ENCODE results near the gene VMO1.

The VMO1 gene

GRCh38 chr17:4800462-4801196 lies 14.5 kb upstream of the VMO1 start:
- Histone ChIP-seq H3K4ac (ENCODE audit: low read depth in 1 of 2, low read length in 2 of 2) (no peak overlapping the region), H3K27me3 (ENCODE audit: control insufficient read depth in 1 of 2, insufficient read depth in 1 of 2, low read length in 2 of 2) (no peaks in the 10 kb centered on the region), H3K4me3 (ENCODE audit: insufficient read depth in 1 of 2, low read depth in 1 of 2, low read length in 2 of 2) (no peak overlapping the region), H3K14ac (ENCODE audit: low read length in 2 of 2) (no peak overlapping the region), H3K4me1 (ENCODE audit: control insufficient read depth, insufficient read depth, low read depth, low read length) (peaks cover 8% of the 10 kb centered on the region), H4K8ac (ENCODE audit: low read length) (no peak overlapping the region), H2AFZ (ENCODE audit: low read depth, low read length) (no peak overlapping the region), H3K27ac (ENCODE audit: low read length, poor library complexity, severe bottlenecking) (no peak overlapping the region), H2BK120ac (ENCODE audit: low read depth, low read length) (no peak overlapping the region), H4K91ac (ENCODE audit: low read length) (no peak overlapping the region), H2BK12ac (ENCODE audit: low read length in 2 of 2) (no peak overlapping the region), H3K9me3 (ENCODE audit: control insufficient read depth, low read length) (no peaks in the 10 kb centered on the region), H3K23ac (ENCODE audit: low read length in 2 of 2) (no peak overlapping the region), H3K36me3 (ENCODE audit: control insufficient read depth in 1 of 2, insufficient read depth in 2 of 2, low read depth in 1 of 2, low read length in 2 of 2) (peaks cover 26 to 31% of the 10 kb centered on the region in 2 experiments), H3K18ac (ENCODE audit: low read depth in 1 of 2, low read length in 2 of 2) (no peak overlapping the region), H3K4me2 (ENCODE audit: low read length, poor library complexity, severe bottlenecking) (no peak overlapping the region), H3K79me1 (replicated peaks; ENCODE audit: low read length, poor library complexity, severe bottlenecking) (peaks cover 19% of the 10 kb centered on the region), H2AK5ac (ENCODE audit: low read length, severe bottlenecking) (no peak overlapping the region), H2BK15ac (ENCODE audit: low read depth, poor library complexity, severe bottlenecking) (no peak overlapping the region), H3K9ac (ENCODE audit: low read length) (no peak overlapping the region), H2BK5ac (ENCODE audit: low read depth, low read length, poor library complexity, severe bottlenecking) (no peak overlapping the region)
- no peak for DNase-seq
- WGBS = 68% methylated on average over 10 of the region's 10 CpGs

GRCh38 chr17:4796552-4796920 lies 10.4 kb upstream of the VMO1 start:
- Histone ChIP-seq H2BK12ac (ENCODE audit: low read length in 2 of 2) (peak overlapping the region in 1 of 2 experiments; percentile 85), H4K91ac (ENCODE audit: low read length) (peak overlapping the region; percentile 30), H3K27ac (ENCODE audit: low read length, poor library complexity, severe bottlenecking) (peak overlapping the region; percentile 59), H3K4me1 (ENCODE audit: control insufficient read depth, insufficient read depth, low read depth, low read length) (peaks cover 8% of the 10 kb centered on the region), H3K27me3 (ENCODE audit: control insufficient read depth in 1 of 2, insufficient read depth in 1 of 2, low read length in 2 of 2) (no peaks in the 10 kb centered on the region), H2BK120ac (ENCODE audit: low read depth, low read length) (no peak overlapping the region), H3K14ac (ENCODE audit: low read length in 2 of 2) (no peak overlapping the region), H3K23ac (ENCODE audit: low read length in 2 of 2) (no peak overlapping the region), H3K4me2 (ENCODE audit: low read length, poor library complexity, severe bottlenecking) (peak overlapping the region; percentile 56), H3K4me3 (ENCODE audit: insufficient read depth in 1 of 2, low read depth in 1 of 2, low read length in 2 of 2) (peak overlapping the region; percentile 92 to 98), H3K9ac (ENCODE audit: low read length) (peak overlapping the region; percentile 97), H3K79me1 (replicated peaks; ENCODE audit: low read length, poor library complexity, severe bottlenecking) (peaks cover 14% of the 10 kb centered on the region), H2BK15ac (ENCODE audit: low read depth, poor library complexity, severe bottlenecking) (no peak overlapping the region), H3K18ac (ENCODE audit: low read depth in 1 of 2, low read length in 2 of 2) (peak overlapping the region; percentile 60 to 86), H3K9me3 (ENCODE audit: control insufficient read depth, low read length) (no peaks in the 10 kb centered on the region), H2AK5ac (ENCODE audit: low read length, severe bottlenecking) (peak overlapping the region; percentile 27), H3K4ac (ENCODE audit: low read depth in 1 of 2, low read length in 2 of 2) (peak overlapping the region in 1 of 2 experiments; percentile 77), H4K8ac (ENCODE audit: low read length) (peak overlapping the region; percentile 87), H2AFZ (ENCODE audit: low read depth, low read length) (peak overlapping the region; percentile 46), H2BK5ac (ENCODE audit: low read depth, low read length, poor library complexity, severe bottlenecking) (no peak overlapping the region), H3K36me3 (ENCODE audit: control insufficient read depth in 1 of 2, insufficient read depth in 2 of 2, low read depth in 1 of 2, low read length in 2 of 2) (peaks cover 26 to 28% of the 10 kb centered on the region in 2 experiments)
- DNase-seq = peak; percentile 61
- 0% methylated on average over 5 of the region's 7 CpGs for WGBS

DNA sequence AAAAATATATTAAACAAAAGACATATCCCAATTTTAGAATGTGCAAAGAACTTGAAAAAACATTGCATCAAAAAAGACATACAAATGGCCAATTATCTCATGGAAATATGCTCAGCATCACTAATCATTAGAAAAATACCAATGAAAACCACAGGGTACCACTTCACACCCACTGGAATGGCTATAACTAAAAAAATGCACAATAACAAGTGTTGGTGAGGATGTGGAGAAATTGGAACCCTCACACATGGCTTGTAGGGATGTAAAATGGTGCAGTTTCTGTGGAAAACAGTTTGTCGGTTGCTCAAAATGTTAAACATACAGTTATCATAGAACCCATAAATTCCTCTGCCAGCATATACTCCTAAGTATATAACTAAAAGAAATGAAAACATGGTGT lies 9.0 kb upstream of the VMO1 start:
- H3K18ac ChIP-seq (ENCODE audit: low read depth in 1 of 2, low read length in 2 of 2) = no peak overlapping the region
- peaks cover 22 to 25% of the 10 kb centered on the region in 2 experiments for H3K36me3 ChIP-seq (ENCODE audit: control insufficient read depth in 1 of 2, insufficient read depth in 2 of 2, low read depth in 1 of 2, low read length in 2 of 2)
- H3K4ac ChIP-seq (ENCODE audit: low read depth in 1 of 2, low read length in 2 of 2) = peak overlapping the region in 1 of 2 experiments; percentile 44
- no CpG with 5 or more reads among the region's 1 CpG for WGBS
- no peak overlapping the region for H3K27ac ChIP-seq (ENCODE audit: low read length, poor library complexity, severe bottlenecking)
- no peak overlapping the region for H2BK15ac ChIP-seq (ENCODE audit: low read depth, poor library complexity, severe bottlenecking)
- no peak overlapping the region for H2AK5ac ChIP-seq (ENCODE audit: low read length, severe bottlenecking)
- no peak overlapping the region for H3K14ac ChIP-seq (ENCODE audit: low read length in 2 of 2)
- H3K4me2 ChIP-seq (ENCODE audit: low read length, poor library complexity, severe bottlenecking) = no peak overlapping the region
- peak overlapping the region; percentile 35 for H4K8ac ChIP-seq (ENCODE audit: low read length)
- H2BK5ac ChIP-seq (ENCODE audit: low read depth, low read length, poor library complexity, severe bottlenecking) = no peak overlapping the region
- H3K9me3 ChIP-seq (ENCODE audit: control insufficient read depth, low read length) = no peaks in the 10 kb centered on the region
- peak overlapping the region; percentile 97 for H3K9ac ChIP-seq (ENCODE audit: low read length)
- H2BK12ac ChIP-seq (ENCODE audit: low read length in 2 of 2) = no peak overlapping the region
- no peaks in the 10 kb centered on the region for H3K27me3 ChIP-seq (ENCODE audit: control insufficient read depth in 1 of 2, insufficient read depth in 1 of 2, low read length in 2 of 2)
- H3K4me1 ChIP-seq (ENCODE audit: control insufficient read depth, insufficient read depth, low read depth, low read length) = peaks cover 10% of the 10 kb centered on the region
- no peak overlapping the region for H2AFZ ChIP-seq (ENCODE audit: low read depth, low read length)
- peaks cover 14% of the 10 kb centered on the region for H3K79me1 ChIP-seq (replicated peaks; ENCODE audit: low read length, poor library complexity, severe bottlenecking)
- no peak overlapping the region for H2BK120ac ChIP-seq (ENCODE audit: low read depth, low read length)
- no peak overlapping the region for H3K23ac ChIP-seq (ENCODE audit: low read length in 2 of 2)
- no peak overlapping the region for H4K91ac ChIP-seq (ENCODE audit: low read length)
- no peak for DNase-seq
- no peak overlapping the region for H3K4me3 ChIP-seq (ENCODE audit: insufficient read depth in 1 of 2, low read depth in 1 of 2, low read length in 2 of 2)

DNA sequence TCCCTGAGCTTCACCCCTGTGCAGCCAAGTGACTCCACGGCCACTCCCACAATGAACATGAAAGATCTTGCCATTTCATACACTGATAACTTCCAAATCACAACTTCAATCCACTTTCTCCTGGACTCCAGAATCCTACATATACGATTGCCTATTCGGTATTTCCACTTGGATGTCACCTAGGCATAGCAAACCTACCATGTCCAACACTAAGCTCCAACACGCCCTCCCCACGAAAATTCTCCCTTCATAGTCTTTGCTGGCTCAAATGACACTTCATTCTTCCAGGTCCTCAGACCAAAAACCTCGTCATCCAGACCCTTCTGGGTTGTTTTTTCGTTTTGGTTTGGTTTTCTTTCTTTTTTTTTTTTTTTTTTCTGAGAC lies 4.5 kb upstream of the VMO1 start:
- Histone ChIP-seq H2BK12ac (ENCODE audit: low read length in 2 of 2) (peak overlapping the region in 1 of 2 experiments; percentile 77), H2AFZ (ENCODE audit: low read depth, low read length) (peak overlapping the region; percentile 60), H4K8ac (ENCODE audit: low read length) (no peak overlapping the region), H3K23ac (ENCODE audit: low read length in 2 of 2) (no peak overlapping the region), H3K4me3 (ENCODE audit: insufficient read depth in 1 of 2, low read depth in 1 of 2, low read length in 2 of 2) (peak overlapping the region; percentile 82 to 86), H3K36me3 (ENCODE audit: control insufficient read depth in 1 of 2, insufficient read depth in 2 of 2, low read depth in 1 of 2, low read length in 2 of 2) (no peaks in the 10 kb centered on the region), H3K27ac (ENCODE audit: low read length, poor library complexity, severe bottlenecking) (no peak overlapping the region), H3K4me2 (ENCODE audit: low read length, poor library complexity, severe bottlenecking) (peak overlapping the region; percentile 100), H3K79me1 (replicated peaks; ENCODE audit: low read length, poor library complexity, severe bottlenecking) (peaks cover 7% of the 10 kb centered on the region), H3K18ac (ENCODE audit: low read depth in 1 of 2, low read length in 2 of 2) (peak overlapping the region in 1 of 2 experiments; percentile 61), H3K4ac (ENCODE audit: low read depth in 1 of 2, low read length in 2 of 2) (no peak overlapping the region), H4K91ac (ENCODE audit: low read length) (no peak overlapping the region), H2BK120ac (ENCODE audit: low read depth, low read length) (no peak overlapping the region), H3K14ac (ENCODE audit: low read length in 2 of 2) (no peak overlapping the region), H2BK15ac (ENCODE audit: low read depth, poor library complexity, severe bottlenecking) (no peak overlapping the region), H2AK5ac (ENCODE audit: low read length, severe bottlenecking) (no peak overlapping the region), H3K27me3 (ENCODE audit: control insufficient read depth in 1 of 2, insufficient read depth in 1 of 2, low read length in 2 of 2) (peaks cover 0 to 1% of the 10 kb centered on the region in 2 experiments), H3K9ac (ENCODE audit: low read length) (peak overlapping the region; percentile 86), H3K9me3 (ENCODE audit: control insufficient read depth, low read length) (no peaks in the 10 kb centered on the region), H3K4me1 (ENCODE audit: control insufficient read depth, insufficient read depth, low read depth, low read length) (peaks cover 15% of the 10 kb centered on the region), H2BK5ac (ENCODE audit: low read depth, low read length, poor library complexity, severe bottlenecking) (no peak overlapping the region)
- 89% methylated on average over 5 of the region's 7 CpGs for WGBS
- no peak for DNase-seq

Data from mesenchymal stem cell (in vitro differentiated cells and primary cell).